HG02943 (cell line): ENCODE results near the gene GIPC3.
"Not testable (repeated sequence)": the region's sequence is repeated elsewhere in the genome, so short reads cannot be mapped to it uniquely, and the experiment has no call there.

ENCODE experiments used
- ATAC-seq: cut with Tn5 transposase; IDR thresholded peaks from one replicate; pipeline ENCODE4 v1.9.1; 2021; ENCODE audit warnings: mild to moderate bottlenecking, low read depth, moderate library complexity; ENCODE audit not compliant: unreplicated experiment

The GIPC3 gene

GRCh38 chr19:3614858-3615505 lies 29.7 kb downstream of the GIPC3 start:
- ATAC-seq, result no peak

- no peak for ATAC-seq
These were observed 30.4 kb downstream of the GIPC3 start for GRCh38 chr19:3615524-3616135.

GRCh38 chr19:3617463-3617862 lies 32.2 kb downstream of the GIPC3 start:
- no peak for ATAC-seq

GRCh38 chr19:3618144-3618810 lies 33.0 kb downstream of the GIPC3 start:
- no peak for ATAC-seq

- no peak for ATAC-seq
These were observed 33.7 kb downstream of the GIPC3 start for GRCh38 chr19:3618811-3619630.

- no peak for ATAC-seq
These were observed 34.3 kb downstream of the GIPC3 start for GRCh38 chr19:3619631-3620012.

- no peak for ATAC-seq
These were observed 35.0 kb downstream of the GIPC3 start for GRCh38 chr19:3620145-3620816.

GRCh38 chr19:3620817-3621547 lies 35.7 kb downstream of the GIPC3 start:
- no peak for ATAC-seq

- no peak for ATAC-seq
These were observed 36.4 kb downstream of the GIPC3 start for GRCh38 chr19:3621689-3622088.

- ATAC-seq, result no peak
These were observed 36.9 kb downstream of the GIPC3 start for GRCh38 chr19:3622224-3622623.

- no peak for ATAC-seq
These were observed 38.4 kb downstream of the GIPC3 start for GRCh38 chr19:3623716-3624115.

- peak; percentile 14 for ATAC-seq
These were observed 40.8 kb downstream of the GIPC3 start for GRCh38 chr19:3625996-3626472.

- ATAC-seq, result peak; percentile 77
These were observed 41.4 kb downstream of the GIPC3 start, which contains the start of gene CACTIN for GRCh38 chr19:3626473-3627350. CACTIN (minus strand) TSS chr19:3626790; CDS start chr19:3626762, 28 bp downstream.

GRCh38 chr19:3627351-3627723 lies 42.1 kb downstream of the GIPC3 start:
- no peak for ATAC-seq

- not testable (repeated sequence) for ATAC-seq
These were observed 43.5 kb downstream of the GIPC3 start for GRCh38 chr19:3628766-3629165.

- ATAC-seq, result no peak
These were observed 46.0 kb downstream of the GIPC3 start for GRCh38 chr19:3631053-3631861.

GRCh38 chr19:3632098-3632497 lies 46.8 kb downstream of the GIPC3 start:
- ATAC-seq, result no peak
